HCT116 (cell line): Measurements from ENCODE around the gene IDUA. TPM values are rescaled to one million over a fixed set of nuclear protein-coding genes. Genes with fewer than 3 reads are reported as not detected.

Experiments used
- ATAC-seq: fragments of 200-7000 bp; cut with Tn5 transposase; 2 replicates; pipeline ENCODE4 v1.9.1; 2020; ENCODE audit warnings: mild to moderate bottlenecking, moderate library complexity
- BruUV-seq: library from RNA; stranded (reverse); fragments of 400-500 nt; replicated peaks from 2 replicates; lab custom pipeline; 2021; lab: Mats Ljungman, UMichigan
- CTCF ChIA-PET: fragments of 300-600 bp; sonication (Branson Sonifier 250); formaldehyde crosslinking; loops from one replicate; lab custom pipeline; 2021; ENCODE audit warnings: antibody characterized with exemption; lab: Charles Lee
- POLR2A ChIA-PET: fragments of 300-600, 350-600 bp; sonication (Branson Sonifier 250); formaldehyde crosslinking; loops from one replicate; lab custom pipeline; 2021; ENCODE audit warnings: antibody characterized with exemption; lab: Charles Lee
- RAD21 ChIA-PET, 2 experiments: fragments of 300-600 bp; sonication (Branson Sonifier 250); formaldehyde crosslinking; loops; one replicate each; lab custom pipeline; 2023; ENCODE audit warnings: low total read pairs in 2 of 2; ENCODE audit not compliant: uncharacterized antibody in 2 of 2, unreplicated experiment in 2 of 2, low non-redundant PET in 1 of 2; lab: Charles Lee
- DNase-seq: peaks from one replicate; pipeline ENCODE4 v3.0.0-alpha.2; 2010; ENCODE audit warnings: low read depth, low spot score
- H2AFZ ChIP-seq: fragments of 200-600 bp; shearing (Covaris generic), sonication (generic); 2 replicates; pipeline ENCODE4 v1.6.1; 2017; ENCODE audit warnings: low read depth, mixed run types, mixed read lengths, antibody characterized with exemption, low read length; ENCODE audit not compliant: poor library complexity, severe bottlenecking
- H3K27ac ChIP-seq: 2 replicates; pipeline ENCODE4 v1.5.1; 2012; ENCODE audit warnings: low read depth, low read length
- H3K27me3 ChIP-seq: fragments of 200-600 bp; sonication (generic); 2 replicates; pipeline ENCODE4 v1.6.1; 2016; ENCODE audit warnings: mixed run types, low read length, mixed read lengths; ENCODE audit not compliant: insufficient read depth
- H3K36me3 ChIP-seq, 2 experiments: fragments of 200-500 bp in 1 of 2; fragments of 200-600 bp in 1 of 2; sonication (Bioruptor generic) in 1 of 2; sonication (generic) in 1 of 2; 2 replicates each; pipeline versions ENCODE4 v1.5.1 to v1.6.1; 2014 to 2016; ENCODE audit warnings: low read length in 2 of 2, inconsistent platforms in 1 of 2, mixed read lengths in 1 of 2, mixed run types in 1 of 2; ENCODE audit not compliant: insufficient read depth in 2 of 2, control insufficient read depth in 1 of 2
- H3K4me1 ChIP-seq, 2 experiments: fragments of 200-600 bp in 1 of 2; sonication (generic) in 1 of 2; 2 replicates each; pipeline versions ENCODE4 v1.5.1 to v1.6.1; 2012 to 2017; ENCODE audit warnings: low read length in 2 of 2, inconsistent platforms in 1 of 2, mild to moderate bottlenecking in 1 of 2, mixed read lengths in 1 of 2, mixed run types in 1 of 2, moderate library complexity in 1 of 2; ENCODE audit not compliant: insufficient read depth in 2 of 2, control insufficient read depth in 1 of 2
- H3K4me2 ChIP-seq: fragments of 200-600 bp; sonication (generic); 2 replicates; pipeline ENCODE4 v1.6.1; 2017; ENCODE audit warnings: mixed run types, low read length, mixed read lengths
- H3K4me3 ChIP-seq, 2 experiments: fragments of 200-600 bp in 1 of 2; sonication (generic) in 1 of 2; replicated peaks in 1 of 2; 2 replicates each; pipeline ENCODE4 v1.5.1; 2011 to 2016; ENCODE audit warnings: low read length in 2 of 2, control low read depth in 1 of 2, low read depth in 1 of 2, mild to moderate bottlenecking in 1 of 2, mixed read lengths in 1 of 2, mixed run types in 1 of 2
- H3K79me2 ChIP-seq: fragments of 200-600 bp; sonication (generic); 2 replicates; pipeline ENCODE4 v1.6.1; 2017; ENCODE audit warnings: mild to moderate bottlenecking, mixed run types, low read length, moderate library complexity, mixed read lengths; ENCODE audit not compliant: insufficient read depth
- H3K9ac ChIP-seq: fragments of 200-600 bp; sonication (generic); 2 replicates; pipeline ENCODE4 v1.6.1; 2016; ENCODE audit warnings: low read length, mixed read lengths
- H3K9me2 ChIP-seq: fragments of 200-600 bp; sonication (generic), shearing (Covaris generic); 2 replicates; pipeline ENCODE4 v1.6.1; 2017; ENCODE audit warnings: mixed run types, mild to moderate bottlenecking, moderate library complexity; ENCODE audit not compliant: insufficient read depth
- H3K9me3 ChIP-seq, 2 experiments: fragments of 200-500 bp in 1 of 2; fragments of 200-600 bp in 1 of 2; sonication (Bioruptor generic) in 1 of 2; sonication (generic) in 1 of 2; 2 replicates each; pipeline ENCODE4 v1.6.1; 2014 to 2017; ENCODE audit warnings: low read length in 2 of 2, mixed read lengths in 2 of 2, inconsistent platforms in 1 of 2, low read depth in 1 of 2, mild to moderate bottlenecking in 1 of 2, mixed run types in 1 of 2, moderate library complexity in 1 of 2; ENCODE audit not compliant: control insufficient read depth in 1 of 2, insufficient read depth in 1 of 2
- H4K20me1 ChIP-seq: fragments of 200-600 bp; sonication (generic), shearing (Covaris generic); 2 replicates; pipeline ENCODE4 v1.6.1; 2017; ENCODE audit warnings: mixed run types, mild to moderate bottlenecking, moderate library complexity; ENCODE audit not compliant: insufficient read depth
- CEBPB ChIP-seq: IDR thresholded peaks from 2 replicates; pipeline ENCODE4 v1.6.1; 2012; ENCODE audit warnings: low read depth
- CTCF ChIP-seq, 3 experiments: fragments of 200-600 bp in 1 of 3; sonication (generic) in 1 of 3; IDR thresholded peaks in 2 of 3; conservative IDR thresholded peaks in 1 of 3; 2 replicates each; pipeline ENCODE4 v1.5.1; 2012 to 2017; ENCODE audit warnings: low read depth in 2 of 3, low read length in 2 of 3, antibody characterized with exemption in 1 of 3, borderline replicate concordance in 1 of 3, control low read depth in 1 of 3, mild to moderate bottlenecking in 1 of 3, mixed read lengths in 1 of 3, mixed run types in 1 of 3, moderate library complexity in 1 of 3; ENCODE audit not compliant: insufficient read depth in 1 of 3
- EGR1 ChIP-seq: IDR thresholded peaks from 2 replicates; pipeline ENCODE4 v1.6.1; 2012; ENCODE audit warnings: low read depth
- ELF1 ChIP-seq: IDR thresholded peaks from 2 replicates; pipeline ENCODE4 v1.6.1; 2012; ENCODE audit warnings: low read depth, borderline replicate concordance
- EZH2phosphoT487 ChIP-seq: fragments of 200-600 bp; IDR thresholded peaks from 2 replicates; pipeline ENCODE4 v1.6.1; 2018; ENCODE audit warnings: antibody characterized with exemption, borderline replicate concordance
- FOSL1 ChIP-seq: IDR thresholded peaks from 2 replicates; pipeline ENCODE4 v1.6.1; 2012; ENCODE audit warnings: low read depth
- JUND ChIP-seq: IDR thresholded peaks from 2 replicates; pipeline ENCODE4 v1.6.1; 2012
- POLR2A ChIP-seq: IDR thresholded peaks from 2 replicates; pipeline ENCODE4 v1.7.0; 2011; ENCODE audit warnings: borderline replicate concordance; ENCODE audit not compliant: insufficient read depth, insufficient read length; ENCODE audit errors: extremely low read depth
- POLR2AphosphoS5 ChIP-seq: IDR thresholded peaks from 2 replicates; pipeline ENCODE4 v1.6.1; 2011; ENCODE audit warnings: mild to moderate bottlenecking, low read depth, low read length, moderate library complexity
- RAD21 ChIP-seq: IDR thresholded peaks from 2 replicates; pipeline ENCODE4 v1.6.1; 2012; ENCODE audit warnings: low read depth, mild to moderate bottlenecking
- SIN3A ChIP-seq: IDR thresholded peaks from 2 replicates; pipeline ENCODE4 v1.6.1; 2012; ENCODE audit warnings: low read depth
- SP1 ChIP-seq: IDR thresholded peaks from 2 replicates; pipeline ENCODE4 v1.6.1; 2012; ENCODE audit warnings: low read depth
- SRF ChIP-seq: IDR thresholded peaks from 2 replicates; pipeline ENCODE4 v1.6.1; 2012; ENCODE audit warnings: low read depth
- YY1 ChIP-seq: IDR thresholded peaks from 2 replicates; pipeline ENCODE4 v1.6.1; 2011; ENCODE audit warnings: low read length, low read depth, moderate library complexity, mild to moderate bottlenecking; ENCODE audit not compliant: insufficient replicate concordance; ENCODE audit errors: extremely low read depth
- ZFX ChIP-seq: fragments of 450-650 bp; IDR thresholded peaks from 2 replicates; pipeline ENCODE4 v1.6.1; 2017
- ZNF274 ChIP-seq: fragments of 200-500 bp; sonication (Bioruptor generic); IDR thresholded peaks from 2 replicates; pipeline ENCODE4 v1.6.1; 2014; ENCODE audit warnings: mild to moderate bottlenecking, low read depth, low read length, inconsistent platforms
- intact Hi-C: fragments of 100-400 bp; cut with micrococcal nuclease; formaldehyde crosslinking; loops from 2 replicates; pipeline ENCODE4 v1.10.0; 2022
- total RNA-seq: library from RNA; stranded (reverse); gene quantifications from one replicate; pipeline ENCODE4 v1.2.1, GENCODE V29; 2021; ENCODE audit not compliant: unreplicated experiment
- TF ChIP-seq, protein P1 (sequence below): IDR thresholded peaks from 2 replicates; pipeline ENCODE4 v1.6.1; 2012; ENCODE audit warnings: low read depth
- TF ChIP-seq, protein P2 (sequence below): IDR thresholded peaks from 2 replicates; pipeline ENCODE4 v1.6.1; 2012

The IDUA gene
- total RNA-seq, 1 experiment from 2014 or later: 28.2 TPM

- peaks cover 9% of the 10 kb centered on the region; the same call in 1 of the 2 replicates for H3K79me2 ChIP-seq
- ATAC-seq (no peak), DNase-seq (no peak)
- CTCF ChIA-PET: interaction anchor here (1.4 kb wide), 1 partner anchor 15 kb away, joined by 3 read pairs; the partner anchor contains the start of gene SLC26A1
- peak overlapping the region; percentile 31 to 48 for H3K4me3 ChIP-seq
- intact Hi-C loops: no loop called here
- no peaks in the 10 kb centered on the region for H3K9me3 ChIP-seq
- H4K20me1 ChIP-seq: no peaks in the 10 kb centered on the region
- RAD21 ChIA-PET: no interaction called here
- H3K27me3 ChIP-seq: no peaks in the 10 kb centered on the region
- H3K36me3 ChIP-seq: peaks cover 3 to 4% of the 10 kb centered on the region in 2 experiments; a peak in 2 of 4 replicates
- BruUV-seq: no TSS peak
- H3K27ac ChIP-seq: no peak overlapping the region; the same call in 1 of the 2 replicates
- H3K4me2 ChIP-seq: peak overlapping the region; percentile 83
- H2AFZ ChIP-seq: peak overlapping the region; percentile 68
- POLR2A ChIA-PET: no interaction called here
- H3K4me1 ChIP-seq: peaks cover 20 to 39% of the 10 kb centered on the region in 2 experiments
- TF ChIP-seq ELF1 (no peak), EGR1 (no peak), POLR2AphosphoS5 (no peak), SP1 (no peak), CEBPB (no peak), ZFX (no peak), SRF (no peak), FOSL1 (no peak), EZH2phosphoT487 (no peak), ZNF274 (no peak), SIN3A (no peak), POLR2A (no peak), YY1 (no peak), JUND (no peak), RAD21 (no peak), CTCF (IDR thresholded peaks at IDR 0.05 in 2 of 3, conservative IDR thresholded peaks at IDR 0.05 in 1 of 3; ENCODE audit: borderline replicate concordance in 1 of 3, insufficient read depth in 1 of 3, low read depth in 2 of 3, low read length in 2 of 3) (no peak)
- TF ChIP-seq, protein P1, sequence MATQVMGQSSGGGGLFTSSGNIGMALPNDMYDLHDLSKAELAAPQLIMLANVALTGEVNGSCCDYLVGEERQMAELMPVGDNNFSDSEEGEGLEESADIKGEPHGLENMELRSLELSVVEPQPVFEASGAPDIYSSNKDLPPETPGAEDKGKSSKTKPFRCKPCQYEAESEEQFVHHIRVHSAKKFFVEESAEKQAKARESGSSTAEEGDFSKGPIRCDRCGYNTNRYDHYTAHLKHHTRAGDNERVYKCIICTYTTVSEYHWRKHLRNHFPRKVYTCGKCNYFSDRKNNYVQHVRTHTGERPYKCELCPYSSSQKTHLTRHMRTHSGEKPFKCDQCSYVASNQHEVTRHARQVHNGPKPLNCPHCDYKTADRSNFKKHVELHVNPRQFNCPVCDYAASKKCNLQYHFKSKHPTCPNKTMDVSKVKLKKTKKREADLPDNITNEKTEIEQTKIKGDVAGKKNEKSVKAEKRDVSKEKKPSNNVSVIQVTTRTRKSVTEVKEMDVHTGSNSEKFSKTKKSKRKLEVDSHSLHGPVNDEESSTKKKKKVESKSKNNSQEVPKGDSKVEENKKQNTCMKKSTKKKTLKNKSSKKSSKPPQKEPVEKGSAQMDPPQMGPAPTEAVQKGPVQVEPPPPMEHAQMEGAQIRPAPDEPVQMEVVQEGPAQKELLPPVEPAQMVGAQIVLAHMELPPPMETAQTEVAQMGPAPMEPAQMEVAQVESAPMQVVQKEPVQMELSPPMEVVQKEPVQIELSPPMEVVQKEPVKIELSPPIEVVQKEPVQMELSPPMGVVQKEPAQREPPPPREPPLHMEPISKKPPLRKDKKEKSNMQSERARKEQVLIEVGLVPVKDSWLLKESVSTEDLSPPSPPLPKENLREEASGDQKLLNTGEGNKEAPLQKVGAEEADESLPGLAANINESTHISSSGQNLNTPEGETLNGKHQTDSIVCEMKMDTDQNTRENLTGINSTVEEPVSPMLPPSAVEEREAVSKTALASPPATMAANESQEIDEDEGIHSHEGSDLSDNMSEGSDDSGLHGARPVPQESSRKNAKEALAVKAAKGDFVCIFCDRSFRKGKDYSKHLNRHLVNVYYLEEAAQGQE: no peak
- TF ChIP-seq, protein P2, sequence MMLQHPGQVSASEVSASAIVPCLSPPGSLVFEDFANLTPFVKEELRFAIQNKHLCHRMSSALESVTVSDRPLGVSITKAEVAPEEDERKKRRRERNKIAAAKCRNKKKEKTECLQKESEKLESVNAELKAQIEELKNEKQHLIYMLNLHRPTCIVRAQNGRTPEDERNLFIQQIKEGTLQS: no peak
- TF ChIP-seq, all 23 proteins: peak for 0
- H3K9me2 ChIP-seq: no peaks in the 10 kb centered on the region
- peak overlapping the region; percentile 45 for H3K9ac ChIP-seq
Measured at GRCh38 chr4:1008840-1009541, 22.1 kb downstream of the IDUA start.
